Neural cell (in vitro differentiated cells): ENCODE results near the gene SSBP3. TPM values are rescaled to one million over a fixed set of nuclear protein-coding genes. Genes with fewer than 3 reads are reported as not detected.

Experiments
- H2AFZ ChIP-seq: fragments of 200-600, 300-800 bp; sonication (generic), shearing (Covaris generic); 2 replicates; pipeline ENCODE4 v1.6.0; 2014; ENCODE audit warnings: low read depth, mild to moderate bottlenecking, antibody characterized with exemption, low read length, moderate library complexity
- H3F3A ChIP-seq: fragments of 200-600 bp; shearing (Covaris generic); 2 replicates; pipeline ENCODE4 v1.6.1; 2016; ENCODE audit warnings: mild to moderate bottlenecking, moderate library complexity, mixed read lengths, antibody characterized with exemption, low read length; ENCODE audit not compliant: insufficient read depth, poor library complexity, severe bottlenecking
- H3K27ac ChIP-seq: fragments of 200-600, 300-800 bp; sonication (generic), shearing (Covaris generic); 2 replicates; pipeline ENCODE4 v1.5.1; 2014; ENCODE audit warnings: mild to moderate bottlenecking, low read length, moderate library complexity
- H3K27me3 ChIP-seq: fragments of 300-800, 200-600 bp; sonication (generic), shearing (Covaris generic); 2 replicates; pipeline ENCODE4 v1.6.0; 2014; ENCODE audit warnings: mild to moderate bottlenecking, low read depth, low read length, moderate library complexity; ENCODE audit not compliant: insufficient read depth
- H3K36me3 ChIP-seq: fragments of 300-800, 200-600 bp; sonication (generic), shearing (Covaris generic); 2 replicates; pipeline ENCODE4 v1.5.1; 2014; ENCODE audit warnings: mild to moderate bottlenecking, antibody characterized with exemption, low read length, moderate library complexity; ENCODE audit not compliant: insufficient read depth
- H3K4me2 ChIP-seq: fragments of 300-800, 200-600 bp; sonication (generic), shearing (Covaris generic); 2 replicates; pipeline ENCODE4 v1.6.0; 2014; ENCODE audit warnings: mild to moderate bottlenecking, low read length
- H3K4me3 ChIP-seq: fragments of 300-800, 200-600 bp; sonication (generic), shearing (Covaris generic); 2 replicates; pipeline ENCODE4 v1.5.1; 2014; ENCODE audit warnings: mild to moderate bottlenecking, low read length, moderate library complexity
- H3K79me2 ChIP-seq: fragments of 200-600 bp; shearing (Covaris generic); replicated peaks from 2 replicates; pipeline ENCODE4 v1.6.0; 2014; ENCODE audit warnings: mild to moderate bottlenecking, low read length, moderate library complexity; ENCODE audit not compliant: insufficient read depth
- H3K9ac ChIP-seq: fragments of 300-800, 200-600 bp; sonication (generic), shearing (Covaris generic); 2 replicates; pipeline ENCODE4 v1.6.1; 2016; ENCODE audit warnings: mild to moderate bottlenecking, low read length, mixed read lengths
- H3K9me2 ChIP-seq: fragments of 200-600 bp; shearing (Covaris generic); 2 replicates; pipeline ENCODE4 v1.6.1; 2016; ENCODE audit warnings: mild to moderate bottlenecking, low read length, mixed read lengths; ENCODE audit not compliant: insufficient read depth
- H3K9me3 ChIP-seq: fragments of 200-600, 300-800 bp; sonication (generic), shearing (Covaris generic); 2 replicates; pipeline ENCODE4 v1.6.1; 2016; ENCODE audit warnings: mild to moderate bottlenecking, mixed run types, low read length, moderate library complexity, mixed read lengths
- H4K20me1 ChIP-seq: fragments of 200-600 bp; shearing (Covaris generic); 2 replicates; pipeline ENCODE4 v1.6.1; 2016; ENCODE audit warnings: mild to moderate bottlenecking, mixed run types; ENCODE audit not compliant: insufficient read depth
- CTCF ChIP-seq: fragments of 450-650 bp; IDR thresholded peaks from 2 replicates; pipeline ENCODE4 v1.5.1; 2014; ENCODE audit warnings: antibody characterized with exemption, mild to moderate bottlenecking, moderate library complexity; ENCODE audit not compliant: poor library complexity, severe bottlenecking
- EP300 ChIP-seq: fragments of 450-650 bp; conservative IDR thresholded peaks from 2 replicates; pipeline ENCODE4 v1.6.1; 2014; ENCODE audit warnings: antibody characterized with exemption, mild to moderate bottlenecking, moderate library complexity; ENCODE audit not compliant: poor library complexity, severe bottlenecking
- EZH2 ChIP-seq: fragments of 200-600, 300-800 bp; shearing (Covaris generic), sonication (generic); IDR thresholded peaks from 2 replicates; pipeline ENCODE4 v1.6.1; 2014; ENCODE audit warnings: antibody characterized with exemption, low read length, borderline replicate concordance, mild to moderate bottlenecking; ENCODE audit not compliant: insufficient read depth, poor library complexity, severe bottlenecking
- MXI1 ChIP-seq: fragments of 450-650 bp; conservative IDR thresholded peaks from 2 replicates; pipeline ENCODE4 v1.6.1; 2014; ENCODE audit warnings: antibody characterized with exemption, mild to moderate bottlenecking; ENCODE audit not compliant: poor library complexity, severe bottlenecking
- POLR2AphosphoS5 ChIP-seq: IDR thresholded peaks from 2 replicates; pipeline ENCODE4 v1.6.1; 2012
- RAD21 ChIP-seq: fragments of 450-650 bp; conservative IDR thresholded peaks from 2 replicates; pipeline ENCODE4 v1.6.1; 2014; ENCODE audit warnings: antibody characterized with exemption, mild to moderate bottlenecking, moderate library complexity
- REST ChIP-seq: IDR thresholded peaks from 2 replicates; pipeline ENCODE4 v1.6.1; 2012; ENCODE audit warnings: borderline replicate concordance
- SMC3 ChIP-seq: fragments of 450-650 bp; conservative IDR thresholded peaks from 2 replicates; pipeline ENCODE4 v1.6.1; 2014; ENCODE audit warnings: antibody characterized with exemption, mild to moderate bottlenecking, moderate library complexity; ENCODE audit not compliant: poor library complexity
- TAF1 ChIP-seq: IDR thresholded peaks from 2 replicates; pipeline ENCODE4 v1.6.1; 2012; ENCODE audit warnings: low read depth
- polyA plus RNA-seq: library from polyadenylated mRNA; depleted of rRNA; stranded (reverse); fragments of >200 nt; gene quantifications from 2 replicates; pipeline ENCODE4 v1.2.3, GENCODE V29; 2014

The SSBP3 gene
- polyA plus RNA-seq, 1 donor from 2014 or later = 77.4 TPM

GRCh38 chr1:54385727-54386022 lies 20.5 kb downstream of the SSBP3 start:
- Histone ChIP-seq H3K27me3 (no peaks in the 10 kb centered on the region), H3K4me3 (no peak overlapping the region), H3F3A (no peaks in the 10 kb centered on the region), H3K79me2 (peaks cover 92% of the 10 kb centered on the region), H3K4me2 (no peak overlapping the region), H2AFZ (no peak overlapping the region), H4K20me1 (peaks cover 49% of the 10 kb centered on the region), H3K9me3 (no peaks in the 10 kb centered on the region), H3K9ac (no peak overlapping the region), H3K27ac (no peak overlapping the region), H3K36me3 (no peaks in the 10 kb centered on the region), H3K9me2 (no peaks in the 10 kb centered on the region)
- no peak for TF ChIP-seq SMC3
- TF ChIP-seq EP300 = no peak
- TF ChIP-seq TAF1 = no peak
- no peak for TF ChIP-seq MXI1

- TF ChIP-seq POLR2AphosphoS5 (no peak), REST (no peak), CTCF (no peak), RAD21 (no peak), MXI1 (no peak), EP300 (no peak), SMC3 (no peak), EZH2 (no peak), TAF1 (no peak)
- Histone ChIP-seq H3K36me3 (peaks cover 5% of the 10 kb centered on the region), H3K4me3 (no peak overlapping the region), H3K79me2 (peaks cover 92% of the 10 kb centered on the region), H3K4me2 (no peak overlapping the region), H3K27me3 (no peaks in the 10 kb centered on the region), H3K9me2 (no peaks in the 10 kb centered on the region), H3F3A (no peaks in the 10 kb centered on the region), H3K9me3 (no peaks in the 10 kb centered on the region), H2AFZ (no peak overlapping the region), H3K9ac (no peak overlapping the region), H4K20me1 (peaks cover 43% of the 10 kb centered on the region), H3K27ac (no peak overlapping the region)
Measured at GRCh38 chr1:54384918-54385726, 21.1 kb downstream of the SSBP3 start.
